ENCODE measurements around the gene LRRC8B.

DNA sequence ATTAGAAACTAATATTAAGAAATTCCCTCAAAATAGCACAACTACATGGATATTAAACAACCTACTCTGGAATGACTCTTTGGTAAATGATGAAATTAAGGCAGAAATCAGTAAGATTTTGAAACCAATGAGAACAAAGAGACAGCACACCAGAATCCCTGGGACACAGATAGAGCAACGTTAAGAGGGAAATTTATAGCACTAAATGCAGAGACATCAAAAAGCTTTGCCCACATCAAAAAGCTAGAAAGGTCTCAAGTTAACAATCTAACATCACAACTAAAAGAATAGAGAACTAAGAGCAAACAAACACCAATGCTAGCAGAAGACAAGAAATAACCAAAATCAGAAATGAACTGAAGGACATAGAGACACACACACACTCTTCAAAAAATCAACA, 48.6 kb upstream of the LRRC8B start:
- TF ChIP-seq, protein P1, sequence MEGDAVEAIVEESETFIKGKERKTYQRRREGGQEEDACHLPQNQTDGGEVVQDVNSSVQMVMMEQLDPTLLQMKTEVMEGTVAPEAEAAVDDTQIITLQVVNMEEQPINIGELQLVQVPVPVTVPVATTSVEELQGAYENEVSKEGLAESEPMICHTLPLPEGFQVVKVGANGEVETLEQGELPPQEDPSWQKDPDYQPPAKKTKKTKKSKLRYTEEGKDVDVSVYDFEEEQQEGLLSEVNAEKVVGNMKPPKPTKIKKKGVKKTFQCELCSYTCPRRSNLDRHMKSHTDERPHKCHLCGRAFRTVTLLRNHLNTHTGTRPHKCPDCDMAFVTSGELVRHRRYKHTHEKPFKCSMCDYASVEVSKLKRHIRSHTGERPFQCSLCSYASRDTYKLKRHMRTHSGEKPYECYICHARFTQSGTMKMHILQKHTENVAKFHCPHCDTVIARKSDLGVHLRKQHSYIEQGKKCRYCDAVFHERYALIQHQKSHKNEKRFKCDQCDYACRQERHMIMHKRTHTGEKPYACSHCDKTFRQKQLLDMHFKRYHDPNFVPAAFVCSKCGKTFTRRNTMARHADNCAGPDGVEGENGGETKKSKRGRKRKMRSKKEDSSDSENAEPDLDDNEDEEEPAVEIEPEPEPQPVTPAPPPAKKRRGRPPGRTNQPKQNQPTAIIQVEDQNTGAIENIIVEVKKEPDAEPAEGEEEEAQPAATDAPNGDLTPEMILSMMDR (IDR thresholded peaks at IDR 0.05; ENCODE audit: poor library complexity): no peak
- TF ChIP-seq EZH2phosphoT487 (IDR thresholded peaks at IDR 0.05; ENCODE audit: low read depth, severe bottlenecking, unreplicated experiment): no peak
- TF ChIP-seq EZH2 (IDR thresholded peaks at IDR 0.05; ENCODE audit: borderline replicate concordance): no peak

Measured in hepatocyte (in vitro differentiated cells).